Measurements from ENCODE around the gene NUDT4.

GRCh38 chr12:93370947-93371346 lies 6.8 kb upstream of the NUDT4 start:
- TF ChIP-seq CHD2 (IDR thresholded peaks at IDR 0.05; ENCODE audit: low read length, partially characterized antibody) (no peak), CTCF (IDR thresholded peaks at IDR 0.05) (no peak), POLR2A (IDR thresholded peaks at IDR 0.05; ENCODE audit: low read length) (no peak), MAX (IDR thresholded peaks at IDR 0.05) (no peak), BHLHE40 (IDR thresholded peaks at IDR 0.05; ENCODE audit: low read depth, low read length) (no peak), MYC (IDR thresholded peaks at IDR 0.05; ENCODE audit: borderline replicate concordance, low read length) (no peak), RNF2 (IDR thresholded peaks at IDR 0.05; ENCODE audit: borderline replicate concordance, low read depth) (no peak), CHD4 (IDR thresholded peaks at IDR 0.05; ENCODE audit: borderline replicate concordance) (no peak), EP300 (IDR thresholded peaks at IDR 0.05) (no peak), PBX3 (IDR thresholded peaks at IDR 0.05) (no peak), ZC3H11A (IDR thresholded peaks at IDR 0.05) (no peak)
